PC-9 (cell line): ENCODE measurements around the gene RAP1GAP2.

ENCODE experiments used
- CTCF ChIP-seq: fragments of 200-600 bp; sonication (generic); conservative IDR thresholded peaks from 2 replicates; pipeline ENCODE4 v1.6.1; 2017; ENCODE audit warnings: mixed run types, antibody characterized with exemption, mild to moderate bottlenecking, moderate library complexity
- EZH2 ChIP-seq: fragments of 200-600 bp; sonication (generic); IDR thresholded peaks from 2 replicates; pipeline ENCODE4 v1.8.0; 2017; ENCODE audit warnings: antibody characterized with exemption, low read depth

GRCh38 chr17:2855063-2855600 is 58.9 kb downstream of the RAP1GAP2 start:
- TF ChIP-seq CTCF (no peak), EZH2 (no peak)
